ENCODE data around the gene ACAA1. TPM values are rescaled to one million over a fixed set of nuclear protein-coding genes. Genes with fewer than 3 reads are reported as not detected.

The ACAA1 gene
- total RNA-seq, 1 experiment from 2014 or later, result 44.3 TPM

DNA sequence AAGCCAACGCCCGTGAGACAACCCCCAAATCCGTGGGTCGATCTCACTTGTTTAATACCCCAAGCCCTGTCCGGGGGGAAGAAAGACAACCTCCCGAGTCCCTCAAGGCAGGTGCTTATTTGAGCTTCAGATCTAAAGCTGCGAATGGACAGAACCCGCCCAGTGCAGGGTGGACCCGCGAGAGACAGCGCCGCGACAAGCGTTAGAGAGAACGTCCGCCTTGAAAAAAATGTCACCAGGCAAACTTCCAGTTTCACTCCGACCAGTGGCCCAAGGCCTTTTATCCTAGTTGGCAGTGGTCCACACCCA is 27.7 kb upstream of the ACAA1 start:
- Mint-ChIP-seq H3K27ac (peak overlapping the region; percentile 99 to 100 (median 100)), H3K4me1 (peaks cover 11 to 21% of the 10 kb centered on the region in 2 experiments), H3K4me3 (peak overlapping the region; percentile 93 to 99), H3K27me3 (ENCODE audit: low read depth) (0 out of 2 replicates have a peak, but pooled peaks cover 3% of the 10 kb centered on the region), H3K9me3 (no peaks in the 10 kb centered on the region), H3K36me3 (ENCODE audit: insufficient read depth in 1 of 3, low read depth in 3 of 3) (peaks cover 0 to 4% (median 0%) of the 10 kb centered on the region in 3 experiments; a peak in 1 of 7 replicates)
- Histone ChIP-seq H4K20me1 (ENCODE audit: control insufficient read depth, insufficient read depth, insufficient read length) (no peaks in the 10 kb centered on the region), H2BK20ac (ENCODE audit: low read depth, low read length, poor library complexity, severe bottlenecking) (no peak overlapping the region), H3K56ac (ENCODE audit: insufficient read length, low read depth, low read length) (no peak overlapping the region), H3K79me2 (ENCODE audit: insufficient read depth, low read length) (peaks cover 12% of the 10 kb centered on the region; the same call in 1 of the 2 replicates), H3K18ac (ENCODE audit: insufficient read length, low read depth, low read length) (peak overlapping the region; percentile 41), H3K14ac (ENCODE audit: insufficient read depth, low read length) (no peak overlapping the region), H2BK15ac (ENCODE audit: low read depth, low read length) (no peak overlapping the region), H3K9ac (ENCODE audit: extremely low read depth, insufficient read length, low read length) (peak overlapping the region; percentile 17), H2BK5ac (ENCODE audit: insufficient read length, low read length) (no peak overlapping the region), H2BK12ac (ENCODE audit: insufficient read length, low read depth, low read length) (no peak overlapping the region), H3K9me3 (ENCODE audit: control insufficient read depth, low read depth, low read length) (no peaks in the 10 kb centered on the region), H3T11ph (ENCODE audit: low read length) (no peak overlapping the region), H3K27ac (ENCODE audit: insufficient read length, low read depth, low read length) (no peak overlapping the region), H3K4ac (ENCODE audit: low read depth, low read length) (no peak overlapping the region), H2AFZ (ENCODE audit: low read length) (no peak overlapping the region), H3K4me2 (ENCODE audit: insufficient read depth, insufficient read length, low read length) (peak overlapping the region; percentile 69), H4K8ac (replicated peaks; ENCODE audit: insufficient read length, low read depth, low read length) (no peak overlapping the region), H4K91ac (ENCODE audit: insufficient read length, low read depth, low read length) (no peak overlapping the region), H4K5ac (ENCODE audit: insufficient read length, low read depth, low read length) (no peak overlapping the region), H3K23ac (ENCODE audit: insufficient read length, low read depth, low read length) (no peak overlapping the region), H3K27me3 (ENCODE audit: insufficient read depth, low read length) (no peaks in the 10 kb centered on the region), H3K4me1 (ENCODE audit: insufficient read depth, low read length) (no peaks in the 10 kb centered on the region), H3K23me2 (ENCODE audit: insufficient read length, low read depth, low read length, poor library complexity, severe bottlenecking) (peaks cover 3% of the 10 kb centered on the region), H2BK120ac (ENCODE audit: low read depth, low read length, poor library complexity, severe bottlenecking) (no peak overlapping the region), H3K79me1 (ENCODE audit: insufficient read depth, low read depth, low read length, poor library complexity, severe bottlenecking) (no peaks in the 10 kb centered on the region), H2AK5ac (ENCODE audit: insufficient read length, low read length) (no peak overlapping the region)
- no peak for DNase-seq
- WGBS (ENCODE audit: extremely low coverage, insufficient read length, low lambda C conversion rate), result no CpG with 5 or more reads among the region's 17 CpGs
- TF ChIP-seq, protein P1, sequence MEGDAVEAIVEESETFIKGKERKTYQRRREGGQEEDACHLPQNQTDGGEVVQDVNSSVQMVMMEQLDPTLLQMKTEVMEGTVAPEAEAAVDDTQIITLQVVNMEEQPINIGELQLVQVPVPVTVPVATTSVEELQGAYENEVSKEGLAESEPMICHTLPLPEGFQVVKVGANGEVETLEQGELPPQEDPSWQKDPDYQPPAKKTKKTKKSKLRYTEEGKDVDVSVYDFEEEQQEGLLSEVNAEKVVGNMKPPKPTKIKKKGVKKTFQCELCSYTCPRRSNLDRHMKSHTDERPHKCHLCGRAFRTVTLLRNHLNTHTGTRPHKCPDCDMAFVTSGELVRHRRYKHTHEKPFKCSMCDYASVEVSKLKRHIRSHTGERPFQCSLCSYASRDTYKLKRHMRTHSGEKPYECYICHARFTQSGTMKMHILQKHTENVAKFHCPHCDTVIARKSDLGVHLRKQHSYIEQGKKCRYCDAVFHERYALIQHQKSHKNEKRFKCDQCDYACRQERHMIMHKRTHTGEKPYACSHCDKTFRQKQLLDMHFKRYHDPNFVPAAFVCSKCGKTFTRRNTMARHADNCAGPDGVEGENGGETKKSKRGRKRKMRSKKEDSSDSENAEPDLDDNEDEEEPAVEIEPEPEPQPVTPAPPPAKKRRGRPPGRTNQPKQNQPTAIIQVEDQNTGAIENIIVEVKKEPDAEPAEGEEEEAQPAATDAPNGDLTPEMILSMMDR (conservative IDR thresholded peaks at IDR 0.05), result no peak
